Aorta (tissue), 5 donors: ENCODE measurements around the gene MFGE8. TPM values are rescaled to one million over a fixed set of nuclear protein-coding genes. Genes with fewer than 3 reads are reported as not detected.

Experiments used
- ATAC-seq: fragments of 200-7000 bp; cut with Tn5 transposase; one replicate; pipeline ENCODE4 v1.9.1; 2022; ENCODE audit warnings: moderate library complexity; ENCODE audit not compliant: low FRiP score
- DNase-seq, 2 donors: peaks; one replicate each; pipeline ENCODE4 v3.0.0-alpha.2; 2020
- H3K27ac ChIP-seq, 2 donors: one replicate each; pipeline ENCODE4 v1.5.1; 2013; ENCODE audit warnings: low read length in 2 of 2, mild to moderate bottlenecking in 2 of 2, moderate library complexity in 2 of 2, control low read depth in 1 of 2, inconsistent platforms in 1 of 2, low read depth in 1 of 2
- H3K27me3 ChIP-seq, 2 donors: one replicate each; pipeline ENCODE4 v1.6.1; 2013; ENCODE audit warnings: control low read depth in 1 of 2, low read length in 1 of 2, mild to moderate bottlenecking in 1 of 2, moderate library complexity in 1 of 2; ENCODE audit not compliant: insufficient read depth in 2 of 2, control insufficient read depth in 1 of 2
- H3K36me3 ChIP-seq, 2 donors: one replicate each; pipeline ENCODE4 v1.6.1; 2013; ENCODE audit warnings: control low read depth in 1 of 2, low read length in 1 of 2, mild to moderate bottlenecking in 1 of 2; ENCODE audit not compliant: insufficient read depth in 2 of 2, control insufficient read depth in 1 of 2
- H3K4me1 ChIP-seq, 2 donors: one replicate each; pipeline ENCODE4 v1.6.1; 2013; ENCODE audit warnings: low read length in 2 of 2, control low read depth in 1 of 2, mild to moderate bottlenecking in 1 of 2, moderate library complexity in 1 of 2; ENCODE audit not compliant: insufficient read depth in 2 of 2, control insufficient read depth in 1 of 2
- H3K4me3 ChIP-seq, 2 donors: one replicate each; pipeline ENCODE4 v1.5.1; 2013; ENCODE audit warnings: low read length in 2 of 2, control low read depth in 1 of 2, mild to moderate bottlenecking in 1 of 2
- H3K9me3 ChIP-seq: one replicate; pipeline ENCODE4 v1.6.1; 2013; ENCODE audit warnings: mild to moderate bottlenecking, low read length; ENCODE audit not compliant: control insufficient read depth
- WGBS, 2 donors: extraction: QIAGEN DNeasy Blood & Tissue Kit; methylation state at CpG; one replicate each; pipeline ENCODE4 v1.1.7; 2013; 5-methylcytosine and 5-hydroxymethylcytosine counted together
- intact Hi-C, 2 donors: fragments of 100-400 bp; cut with DNase I; formaldehyde crosslinking; loops; one replicate each; pipeline versions ENCODE4 v1.14.2 to v1.15.0; 2022
- long read RNA-seq, 2 donors: library from polyadenylated mRNA; unstranded; transcript quantifications; one replicate each; pipeline ENCODE4 v2.0.0, GENCODE V29; 2020 to 2021
- polyA plus RNA-seq, 2 donors: library from polyadenylated mRNA; stranded (reverse); fragments of 200-250 nt; gene quantifications; one replicate each; pipeline ENCODE4 v1.2.3, GENCODE V29; 2013
- total RNA-seq, 2 donors: library from RNA; stranded (reverse); fragmentation: NEBNext Ultra II Directional; extraction: Animal tissue kit (Norgen Biotek cat#: 25700); gene quantifications; one replicate each; pipeline ENCODE4 v1.2.1, GENCODE V29; 2021
- donor health status: healthy with polysubstance abuse.
- donor health status: Bipolar disorder and iron deficiency.
- donor health status: DM: no; HTN: no; CAD: no.
- donor health status: DM: no; HTN: no; CAD: no.
- donor health status: DM: yes; HTN: yes; CAD: no.

MFGE8 gene, protein sequence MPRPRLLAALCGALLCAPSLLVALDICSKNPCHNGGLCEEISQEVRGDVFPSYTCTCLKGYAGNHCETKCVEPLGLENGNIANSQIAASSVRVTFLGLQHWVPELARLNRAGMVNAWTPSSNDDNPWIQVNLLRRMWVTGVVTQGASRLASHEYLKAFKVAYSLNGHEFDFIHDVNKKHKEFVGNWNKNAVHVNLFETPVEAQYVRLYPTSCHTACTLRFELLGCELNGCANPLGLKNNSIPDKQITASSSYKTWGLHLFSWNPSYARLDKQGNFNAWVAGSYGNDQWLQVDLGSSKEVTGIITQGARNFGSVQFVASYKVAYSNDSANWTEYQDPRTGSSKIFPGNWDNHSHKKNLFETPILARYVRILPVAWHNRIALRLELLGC
- 1,000 to 10,000 TPM; 1,647 to 2,143 TPM for total RNA-seq
- 1,000 to 10,000 TPM; 1,008 to 2,529 TPM for polyA plus RNA-seq
- long read RNA-seq, donor 1, transcript MFGE8-202 (7 exons, 1,752 nt): minor isoform, 16 of 515 reads
- long read RNA-seq, donor 1, transcript MFGE8-201 (8 exons, 1,937 nt): major isoform, 279 of 515 reads
- long read RNA-seq, donor 1, transcript MFGE8-214 (3 exons, 801 nt): minor isoform, 10 of 515 reads
- long read RNA-seq, donor 1, transcript MFGE8-217 (1 exons, 2,464 nt): minor isoform, 30 of 515 reads
- long read RNA-seq, donor 1, partial matches to known transcripts: 103 of 515 reads
- long read RNA-seq, donor 1, other reads (novel, unspliced or antisense): 73 of 515 reads
- long read RNA-seq, donor 2, transcript MFGE8-217 (1 exons, 2,464 nt): minor isoform, 7 of 214 reads
- long read RNA-seq, donor 2, transcript MFGE8-201 (8 exons, 1,937 nt): major isoform, 67 of 214 reads
- long read RNA-seq, donor 2, transcript MFGE8-214 (3 exons, 801 nt): minor isoform, 11 of 214 reads
- long read RNA-seq, donor 2, partial matches to known transcripts: 40 of 214 reads
- long read RNA-seq, donor 2, other reads (novel, unspliced or antisense): 84 of 214 reads

DNA sequence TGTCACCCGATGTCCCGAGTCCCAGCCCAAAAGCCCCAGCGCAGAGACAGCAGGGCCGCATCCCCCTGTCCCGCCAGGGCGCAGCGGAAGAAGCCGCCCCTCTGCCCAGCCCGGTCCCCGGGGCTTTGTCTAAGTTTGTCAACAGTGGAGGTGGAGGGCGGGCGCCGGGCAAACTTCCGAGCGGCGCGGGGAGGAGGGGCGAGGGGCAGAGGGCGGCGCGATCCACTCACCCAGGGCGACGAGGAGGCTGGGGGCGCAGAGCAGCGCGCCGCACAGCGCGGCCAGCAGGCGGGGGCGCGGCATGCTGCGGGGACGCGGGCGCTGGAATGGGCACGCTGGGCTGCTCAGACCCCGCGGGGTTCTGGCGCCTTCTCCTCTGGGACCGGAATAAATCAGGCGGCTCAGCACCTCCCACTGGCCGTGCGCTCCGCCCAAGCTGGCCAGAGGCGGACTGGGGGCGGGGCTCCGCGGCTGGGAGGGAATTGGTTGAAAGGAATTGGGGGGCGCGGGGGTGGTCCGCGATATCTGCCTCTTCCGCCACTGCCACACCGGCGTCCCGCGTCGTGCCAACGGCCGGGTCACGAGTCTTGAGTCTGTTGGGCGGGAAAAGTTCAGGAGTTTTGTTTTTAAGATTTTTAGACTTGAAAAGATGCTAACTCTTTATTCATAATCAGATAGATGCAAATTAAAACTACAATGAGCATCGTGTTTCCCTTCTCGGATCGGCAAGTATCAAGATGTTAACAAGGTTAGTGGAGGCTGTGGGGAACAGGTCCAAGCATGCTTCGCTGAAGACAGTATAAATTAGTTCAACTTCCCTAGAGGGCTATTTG, at the start of gene MFGE8:
MFGE8 (minus strand) TSS at position 363 of the 833 bp plus-strand sequence; CDS start at position 303, 60 bp downstream.
- Histone ChIP-seq H3K9me3 (no peaks in the 10 kb centered on the region), H3K36me3 (peaks cover 0 to 7% of the 10 kb centered on the region in 2 donors), H3K4me3 (peak within 1 kb of the TSS; percentile 81 to 86), H3K4me1 (no peaks in the 10 kb centered on the region), H3K27ac (peak within 1 kb of the TSS; percentile 80 to 93), H3K27me3 (no peaks in the 10 kb centered on the region)
- intact Hi-C loops: loop anchor here (2.0 to 5.0 kb wide), 4 partner anchors 39 to 259 kb away; no protein-coding TSS in a partner anchor
- ATAC-seq: peak; percentile 87
- WGBS, 2 donors: 1% methylated on average over 66 to 67 of the region's 67 CpGs
- peak; percentile 86 to 94 for DNase-seq

DNA sequence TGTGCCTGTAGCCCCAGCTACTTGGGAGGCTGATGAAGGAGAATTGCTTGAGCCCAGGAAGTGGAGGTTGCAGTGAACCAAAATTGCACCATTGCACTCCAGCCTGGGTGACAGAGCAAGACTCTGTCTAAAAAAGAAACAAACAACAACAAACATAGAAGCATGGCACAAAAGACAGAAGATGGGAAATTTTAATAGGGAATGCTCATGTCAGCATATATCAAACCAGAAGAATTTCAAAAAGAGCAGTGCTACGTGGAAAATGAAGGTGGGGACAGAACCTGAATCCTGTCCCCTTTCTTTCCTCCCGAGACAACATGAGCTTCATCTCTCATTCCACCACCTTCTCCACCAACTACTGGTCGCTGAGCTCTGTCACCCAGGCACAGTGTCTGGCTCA, 46.3 kb upstream of the MFGE8 start:
- Histone ChIP-seq H3K36me3 (no peaks in the 10 kb centered on the region), H3K27me3 (no peaks in the 10 kb centered on the region), H3K4me1 (no peaks in the 10 kb centered on the region), H3K27ac (no peak overlapping the region), H3K4me3 (no peak overlapping the region), H3K9me3 (no peaks in the 10 kb centered on the region)
- no peak for DNase-seq
- intact Hi-C loops: no loop called here
- no peak for ATAC-seq
- 88 to 90% methylated on average over 3 of the region's 3 CpGs for WGBS, 2 donors

DNA sequence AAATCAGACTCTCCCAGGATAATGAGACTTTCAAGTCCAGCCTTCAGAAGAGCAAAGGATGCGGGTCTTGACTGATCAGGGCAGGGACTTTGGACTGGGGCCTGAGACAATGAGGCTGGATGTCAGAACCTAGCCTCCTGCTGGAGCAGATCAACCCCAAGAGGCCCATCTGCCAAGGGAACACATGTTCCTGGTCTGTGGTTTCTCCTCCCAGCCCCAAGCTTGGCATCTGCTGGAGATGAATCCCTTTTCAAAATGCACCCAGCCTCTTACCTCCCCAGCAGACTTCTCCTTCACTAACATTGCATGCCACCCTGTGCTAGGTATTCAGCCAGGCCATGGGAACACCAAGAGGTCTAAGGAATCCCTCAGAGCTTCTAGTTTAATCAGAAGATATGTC, 43.7 kb upstream of the MFGE8 start:
- DNase-seq: no peak
- 95% methylated on average over 1 of the region's 1 CpG for WGBS, 2 donors
- no peak overlapping the region for H3K4me3 ChIP-seq

DNA sequence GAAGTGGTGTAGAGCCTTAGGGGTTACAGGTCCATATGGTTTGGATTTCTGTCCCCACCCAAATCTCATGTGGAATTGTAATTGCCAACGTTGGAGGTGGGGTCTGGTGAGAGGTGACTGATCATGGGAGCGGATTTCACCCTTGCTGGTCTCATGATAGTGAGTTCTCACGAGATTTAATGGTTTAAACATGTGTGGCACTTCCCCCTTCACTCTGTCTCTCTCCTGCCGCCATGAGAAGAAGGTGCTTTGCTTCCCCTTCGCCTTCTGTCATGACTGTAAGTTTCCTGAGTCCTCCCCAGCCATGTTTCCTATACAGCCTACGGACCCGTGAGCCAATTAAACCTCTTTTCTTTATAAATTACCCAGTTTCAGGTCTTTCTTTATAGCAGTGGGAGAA, 43.1 kb upstream of the MFGE8 start:
- Histone ChIP-seq H3K27ac (no peak overlapping the region), H3K9me3 (no peaks in the 10 kb centered on the region), H3K36me3 (no peaks in the 10 kb centered on the region), H3K4me1 (no peaks in the 10 kb centered on the region), H3K27me3 (no peaks in the 10 kb centered on the region), H3K4me3 (no peak overlapping the region)
- DNase-seq: no peak
- intact Hi-C loops: no loop called here
- 93 to 94% methylated on average over 7 of the region's 7 CpGs for WGBS, 2 donors
- ATAC-seq: no peak

More for the DNA sequence above, 43.7 kb upstream of the MFGE8 start:
- H3K4me1 ChIP-seq: no peaks in the 10 kb centered on the region
- intact Hi-C loops: no loop called here
- no peak for ATAC-seq
- no peak overlapping the region for H3K27ac ChIP-seq
- H3K36me3 ChIP-seq: no peaks in the 10 kb centered on the region
- no peaks in the 10 kb centered on the region for H3K27me3 ChIP-seq
- no peaks in the 10 kb centered on the region for H3K9me3 ChIP-seq

DNA sequence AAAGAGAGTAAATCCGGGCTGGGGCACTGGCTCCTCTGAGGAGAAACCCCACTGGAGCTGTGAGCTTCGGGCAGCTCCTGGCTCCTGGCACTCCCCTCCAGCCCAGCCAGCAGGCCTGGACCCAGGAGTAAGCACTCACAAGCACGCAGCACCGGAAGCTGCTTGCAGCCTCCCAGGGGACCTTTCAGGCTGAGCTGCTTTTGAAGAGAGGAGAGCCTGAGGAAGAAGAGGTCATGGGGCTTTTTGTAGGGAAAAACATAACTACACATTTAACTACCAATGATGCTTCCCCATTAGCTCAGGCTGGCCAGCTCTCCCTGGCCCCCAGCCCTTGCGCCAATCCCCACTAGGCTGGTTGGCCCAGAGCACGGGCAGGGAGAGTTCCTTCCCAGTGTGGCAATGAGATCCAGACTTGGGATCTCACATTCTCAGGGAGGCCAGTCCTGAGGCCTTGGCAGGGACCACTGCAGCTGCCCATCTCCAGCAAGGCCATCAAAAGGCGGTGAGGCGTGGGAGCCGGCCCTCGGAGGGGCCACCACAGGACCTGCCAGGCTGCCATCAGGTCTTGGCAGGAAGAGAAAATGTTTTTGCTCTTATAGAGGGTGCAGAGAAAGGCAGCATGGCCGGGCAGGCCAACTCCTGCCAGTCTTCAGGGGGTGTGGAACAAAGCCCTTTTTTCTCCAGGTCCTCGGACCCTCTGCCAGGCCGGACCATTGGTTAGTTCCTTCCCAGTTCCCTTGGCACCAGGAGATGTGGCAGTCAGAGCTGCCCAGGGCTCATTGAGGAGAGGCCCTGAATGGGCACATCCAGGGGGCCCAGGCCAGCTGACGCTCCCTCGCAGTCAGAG, 41.5 kb upstream of the MFGE8 start:
- 16 to 24% methylated on average over 15 of the region's 15 CpGs for WGBS, 2 donors
- Histone ChIP-seq H3K9me3 (no peaks in the 10 kb centered on the region), H3K36me3 (no peaks in the 10 kb centered on the region), H3K4me1 (no peaks in the 10 kb centered on the region), H3K27me3 (no peaks in the 10 kb centered on the region), H3K27ac (peak overlapping the region in 1 of 2 donors; percentile 84), H3K4me3 (no peak overlapping the region)
- intact Hi-C loops: loop anchor here (5.0 kb wide), 3 partner anchors 37 to 48 kb away; partner anchors contain the start of gene MFGE8 (in 1 of the 2)
- DNase-seq (peak; percentile 88 to 90), ATAC-seq (peak; percentile 89)

DNA sequence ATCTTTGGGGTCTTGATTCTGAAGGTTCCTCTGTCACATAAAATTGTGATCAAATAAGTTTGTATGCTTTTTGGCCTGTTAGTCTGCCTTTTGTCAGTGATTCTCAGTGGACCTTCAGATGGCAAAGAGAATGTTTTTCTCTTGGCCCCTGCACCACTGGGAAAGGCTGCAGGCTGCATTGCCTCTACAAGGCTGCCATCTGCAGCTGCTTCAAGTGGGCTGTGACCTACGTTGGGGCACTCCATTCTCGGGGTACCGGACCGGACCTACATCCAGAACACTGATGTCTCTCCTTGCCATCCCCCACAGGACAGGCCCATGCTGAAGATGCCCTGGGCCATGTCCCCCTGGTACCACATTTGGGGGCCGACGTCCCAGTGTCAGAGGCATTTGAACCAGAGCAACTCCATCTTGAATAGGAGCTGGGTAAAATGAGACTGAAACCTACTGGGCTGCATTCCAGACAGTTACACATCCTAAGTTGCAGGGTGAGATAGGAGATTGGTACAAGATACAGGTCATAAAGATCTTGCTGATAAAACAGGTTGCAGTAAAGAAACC, 37.5 kb upstream of the MFGE8 start:
- no peaks in the 10 kb centered on the region for H3K4me1 ChIP-seq
- no peak overlapping the region for H3K4me3 ChIP-seq
- no peaks in the 10 kb centered on the region for H3K9me3 ChIP-seq
- H3K27ac ChIP-seq: no peak overlapping the region
- H3K27me3 ChIP-seq: no peaks in the 10 kb centered on the region
- 94 to 95% methylated on average over 6 of the region's 6 CpGs for WGBS, 2 donors
- no peak for ATAC-seq
- intact Hi-C loops: loop anchor here (5.0 kb wide), 3 partner anchors 33 to 52 kb away; partner anchors contain the start of gene MFGE8 (in 1 of the 2)
- H3K36me3 ChIP-seq: no peaks in the 10 kb centered on the region
- DNase-seq: no peak

DNA sequence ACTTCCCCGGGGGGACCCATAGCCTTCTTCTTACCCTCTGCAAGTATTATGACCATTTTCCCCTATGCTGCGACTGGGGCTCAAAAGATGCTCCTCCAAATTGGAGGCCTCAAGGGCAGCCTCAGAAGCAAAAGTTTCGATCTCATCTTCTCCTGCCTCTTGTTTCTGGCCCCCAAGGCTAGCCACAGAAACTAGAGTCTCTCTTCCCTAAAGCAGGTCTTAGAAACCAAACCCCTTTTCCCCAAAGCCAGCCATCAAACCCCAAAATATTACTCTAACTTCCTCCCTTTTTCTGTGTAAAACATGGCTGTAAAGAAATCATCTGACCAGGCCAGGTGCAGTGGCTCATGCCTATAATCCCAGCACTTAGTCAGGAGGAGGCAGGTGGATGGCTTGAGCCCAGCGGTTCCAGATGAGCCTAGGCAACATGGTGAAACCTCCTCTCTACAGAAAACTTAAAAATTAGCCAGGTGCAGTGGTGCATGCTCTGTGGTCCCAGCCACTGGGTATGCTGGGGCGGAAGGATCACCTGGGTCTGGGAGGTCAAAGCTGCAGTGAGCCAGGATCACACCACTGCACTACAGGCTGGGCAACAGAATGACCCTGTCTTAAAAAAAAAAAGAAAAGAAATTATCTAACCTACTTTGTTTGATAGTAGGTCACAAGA, 36.7 kb upstream of the MFGE8 start:
- no peak for ATAC-seq
- no peaks in the 10 kb centered on the region for H3K9me3 ChIP-seq
- no peak for DNase-seq
- H3K36me3 ChIP-seq: no peaks in the 10 kb centered on the region
- 96 to 97% methylated on average over 5 of the region's 5 CpGs for WGBS, 2 donors
- H3K27me3 ChIP-seq: no peaks in the 10 kb centered on the region
- H3K27ac ChIP-seq: no peak overlapping the region
- H3K4me3 ChIP-seq: no peak overlapping the region
- H3K4me1 ChIP-seq: no peaks in the 10 kb centered on the region
- intact Hi-C loops: loop anchor here (5.0 kb wide), 3 partner anchors 33 to 52 kb away; partner anchors contain the start of gene MFGE8 (in 1 of the 2)
